Transverse colon (tissue), 4 donors: ENCODE measurements around the gene C5orf46. TPM values are rescaled to one million over a fixed set of nuclear protein-coding genes. Genes with fewer than 3 reads are reported as not detected.
A peak's percentile ranks its signal among the peaks of the same experiment; 100 is the strongest.

Source experiments
- DNase-seq: peaks from one replicate; pipeline ENCODE4 v3.0.0-alpha.2; 2019
- H3K27ac ChIP-seq, 4 donors: fragments of 200-600 bp; sonication (generic); 2 replicates each; pipeline ENCODE4 v1.5.1; 2016 to 2018; ENCODE audit warnings: inconsistent platforms in 4 of 4
- H3K27me3 ChIP-seq: fragments of 200-600 bp; sonication (generic); 2 replicates; pipeline ENCODE4 v1.5.1; 2017; ENCODE audit warnings: inconsistent platforms
- H3K36me3 ChIP-seq, 4 donors: fragments of 200-600 bp; sonication (generic); 2 replicates each; pipeline ENCODE4 v1.5.1; 2017 to 2019; ENCODE audit warnings: inconsistent platforms in 4 of 4
- H3K4me1 ChIP-seq, 4 donors: fragments of 200-600 bp; sonication (generic); 2 replicates each; pipeline ENCODE4 v1.5.1; 2017 to 2020; ENCODE audit warnings: inconsistent platforms in 4 of 4
- H3K4me3 ChIP-seq, 4 donors: fragments of 200-600 bp; sonication (generic); 1 replicate in 1 of 4; 2 replicates in 3 of 4; pipeline versions ENCODE4 v1.5.1 to v1.6.1; 2017 to 2019; ENCODE audit warnings: inconsistent platforms in 4 of 4
- H3K9me3 ChIP-seq, 2 donors: fragments of 200-600 bp; sonication (generic); 2 replicates each; pipeline ENCODE4 v1.5.1; 2017 to 2019; ENCODE audit warnings: inconsistent platforms in 2 of 2
- CTCF ChIP-seq, 5 experiments: fragments of 200-600 bp in 3 of 5; fragments of 450-650 bp in 2 of 5; sonication (generic) in 3 of 5; IDR thresholded peaks; 1 replicate in 2 of 5; 2 replicates in 3 of 5; pipeline ENCODE4 v1.5.1; 2016 to 2017; ENCODE audit warnings: antibody characterized with exemption in 5 of 5, inconsistent platforms in 3 of 5, mild to moderate bottlenecking in 2 of 5, moderate library complexity in 1 of 5
- EP300 ChIP-seq: sonication (generic); formaldehyde crosslinking; IDR thresholded peaks from one replicate; pipeline ENCODE4 v1.6.1; 2017; ENCODE audit warnings: antibody characterized with exemption, low read depth
- POLR2A ChIP-seq: fragments of 450-650 bp; IDR thresholded peaks from one replicate; pipeline ENCODE4 v1.6.1; 2016; ENCODE audit warnings: antibody characterized with exemption, mild to moderate bottlenecking, moderate library complexity
- POLR2AphosphoS5 ChIP-seq, 3 donors: sonication (generic); formaldehyde crosslinking; IDR thresholded peaks; one replicate each; pipeline ENCODE4 v1.6.1; 2016; ENCODE audit warnings: antibody characterized with exemption in 3 of 3
- WGBS, 2 donors: methylation state at CpG; one replicate each; pipeline ENCODE4 v1.1.5; 2018; ENCODE audit warnings: low coverage in 1 of 2; 5-methylcytosine and 5-hydroxymethylcytosine counted together
- in situ Hi-C, 4 donors: fragments of 200-750 bp; cut with MboI; loops; one replicate each; pipeline versions ENCODE4 v1.15.0 to v1.15.1; 2017; ENCODE audit warnings: low sequenced_read_pairs in 3 of 4, low pct_ligation_motif_present in 1 of 4, low pct_unique_long_range_greater_than_20kb in 1 of 4
- intact Hi-C: fragments of 100-400 bp; cut with DNase I; formaldehyde crosslinking; loops from one replicate; pipeline ENCODE4 v1.15.1; 2023; ENCODE audit warnings: low total_unique reads
- total RNA-seq, 4 donors: library from RNA; depleted of rRNA; stranded (reverse); fragments of >200 nt; gene quantifications; one replicate each; pipeline ENCODE4 v1.1.0, GENCODE V29; 2016

The C5orf46 gene
- total RNA-seq, 4 donors from 2014 or later = not detected

- Histone ChIP-seq H3K27ac (no peak overlapping the region), H3K9me3 (no peaks in the 10 kb centered on the region), H3K4me1 (peaks cover 0 to 17% (median 8%) of the 10 kb centered on the region in 4 donors), H3K4me3 (no peak overlapping the region), H3K27me3 (no peaks in the 10 kb centered on the region), H3K36me3 (no peaks in the 10 kb centered on the region)
- no peak for TF ChIP-seq EP300
- no peak for TF ChIP-seq POLR2AphosphoS5 (IDR thresholded peaks at IDR 0.05)
- TF ChIP-seq CTCF (IDR thresholded peaks at IDR 0.05) = no peak
- no peak for TF ChIP-seq POLR2A
- DNase-seq = no peak
- intact Hi-C loops (no loop called here), in situ Hi-C loops (loop anchor here in 2 of 4 donors (25.0 kb wide), 1 partner anchor 252 kb away; no protein-coding TSS in a partner anchor)
- 60 to 64% methylated on average over 3 of the region's 3 CpGs for WGBS, 2 donors
Measured at GRCh38 chr5:147859962-147860640, 46.2 kb downstream of the C5orf46 start.

GRCh38 chr5:147858565-147858964, 47.8 kb downstream of the C5orf46 start:
- in situ Hi-C loops = loop anchor here in 2 of 4 donors (25.0 kb wide), 1 partner anchor 254 kb away; no protein-coding TSS in a partner anchor
- intact Hi-C loops = no loop called here
- Histone ChIP-seq H3K9me3 (no peaks in the 10 kb centered on the region), H3K27ac (no peak overlapping the region), H3K27me3 (no peaks in the 10 kb centered on the region), H3K4me3 (no peak overlapping the region), H3K36me3 (no peaks in the 10 kb centered on the region), H3K4me1 (peaks cover 0 to 11% (median 5%) of the 10 kb centered on the region in 4 donors)
- WGBS, 2 donors = 59% methylated on average over 1 of the region's 1 CpG; no CpG with 5 or more reads in 1 of the 2 donors
- TF ChIP-seq EP300 (no peak), POLR2AphosphoS5 (IDR thresholded peaks at IDR 0.05) (no peak), POLR2A (no peak), CTCF (IDR thresholded peaks at IDR 0.05) (no peak)
- DNase-seq = no peak

GRCh38 chr5:147857302-147858129, 48.8 kb downstream of the C5orf46 start:
- Histone ChIP-seq H3K36me3 (no peaks in the 10 kb centered on the region), H3K27me3 (no peaks in the 10 kb centered on the region), H3K27ac (no peak overlapping the region), H3K4me1 (peaks cover 0 to 11% (median 4%) of the 10 kb centered on the region in 4 donors), H3K9me3 (no peaks in the 10 kb centered on the region), H3K4me3 (no peak overlapping the region)
- WGBS, 2 donors = 0% methylated on average over 2 of the region's 2 CpGs
- DNase-seq = peak; percentile 69
- TF ChIP-seq POLR2AphosphoS5 (IDR thresholded peaks at IDR 0.05) = no peak
- TF ChIP-seq EP300 = no peak
- peak; percentile 68 to 82 (median 78) for TF ChIP-seq CTCF (IDR thresholded peaks at IDR 0.05)
- no peak for TF ChIP-seq POLR2A
- in situ Hi-C loops = loop anchor here in 2 of 4 donors (25.0 kb wide), 1 partner anchor 255 kb away; no protein-coding TSS in a partner anchor
- intact Hi-C loops = no loop called here

- Histone ChIP-seq H3K27ac (no peak overlapping the region), H3K36me3 (no peaks in the 10 kb centered on the region), H3K27me3 (no peaks in the 10 kb centered on the region), H3K4me1 (peaks cover 0 to 11% (median 4%) of the 10 kb centered on the region in 4 donors), H3K4me3 (no peak overlapping the region), H3K9me3 (no peaks in the 10 kb centered on the region)
- intact Hi-C loops = no loop called here
- TF ChIP-seq POLR2A (no peak), POLR2AphosphoS5 (IDR thresholded peaks at IDR 0.05) (no peak), EP300 (no peak), CTCF (IDR thresholded peaks at IDR 0.05) (no peak)
- in situ Hi-C loops = loop anchor here in 2 of 4 donors (25.0 kb wide), 1 partner anchor 256 kb away; no protein-coding TSS in a partner anchor
- no peak for DNase-seq
Measured at GRCh38 chr5:147856801-147857200, 49.5 kb downstream of the C5orf46 start.
